ENCODE data around the gene CD247. TPM values are rescaled to one million over a fixed set of nuclear protein-coding genes. Genes with fewer than 3 reads are reported as not detected.
"Not testable (repeated sequence)": the region's sequence is repeated elsewhere in the genome, so short reads cannot be mapped to it uniquely, and the experiment has no call there.

The CD247 gene
- total RNA-seq, 1 donor from 2014 or later: 8.9 TPM

DNA sequence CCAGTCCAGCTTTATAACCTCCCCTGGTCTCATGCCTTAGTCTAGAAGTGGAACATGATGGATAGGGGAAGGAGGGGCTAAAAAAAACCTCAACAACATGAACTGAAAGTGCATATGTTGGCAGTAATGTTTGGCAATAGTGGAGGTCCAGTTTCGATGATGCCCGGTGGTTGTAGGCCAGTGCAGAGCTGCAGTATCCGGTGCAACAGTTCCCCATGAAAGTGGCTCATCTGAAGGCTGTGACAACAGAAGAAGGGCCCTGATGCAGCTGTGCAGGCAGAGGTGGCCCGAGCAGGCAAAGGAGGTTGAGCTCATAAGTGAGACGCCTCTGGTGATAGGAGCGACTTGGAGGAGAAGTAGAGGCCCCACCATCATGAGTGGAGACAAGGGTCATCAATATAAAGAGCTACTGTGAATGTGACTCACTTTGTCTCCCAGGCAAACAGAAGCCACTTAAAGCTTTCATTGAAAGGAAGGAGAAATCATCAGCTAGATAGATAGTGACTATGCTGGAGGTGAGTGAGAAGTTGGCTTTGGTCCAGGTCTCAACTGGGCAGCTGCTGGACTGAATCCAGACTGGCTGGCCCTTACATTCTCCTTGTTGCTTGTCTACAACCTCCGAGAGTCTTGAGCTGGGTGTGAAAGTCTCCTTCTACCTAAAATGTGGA is 45.4 kb upstream of the CD247 start:
- Histone ChIP-seq H3K27me3 (no peaks in the 10 kb centered on the region), H3K9me3 (no peaks in the 10 kb centered on the region), H3K36me3 (no peaks in the 10 kb centered on the region), H3K27ac (no peak overlapping the region), H3K4me3 (no peak overlapping the region), H3K4me1 (peaks cover 4% of the 10 kb centered on the region)
- DNase-seq (no peak), ATAC-seq (peak; percentile 82)
- TF ChIP-seq, protein P1, sequence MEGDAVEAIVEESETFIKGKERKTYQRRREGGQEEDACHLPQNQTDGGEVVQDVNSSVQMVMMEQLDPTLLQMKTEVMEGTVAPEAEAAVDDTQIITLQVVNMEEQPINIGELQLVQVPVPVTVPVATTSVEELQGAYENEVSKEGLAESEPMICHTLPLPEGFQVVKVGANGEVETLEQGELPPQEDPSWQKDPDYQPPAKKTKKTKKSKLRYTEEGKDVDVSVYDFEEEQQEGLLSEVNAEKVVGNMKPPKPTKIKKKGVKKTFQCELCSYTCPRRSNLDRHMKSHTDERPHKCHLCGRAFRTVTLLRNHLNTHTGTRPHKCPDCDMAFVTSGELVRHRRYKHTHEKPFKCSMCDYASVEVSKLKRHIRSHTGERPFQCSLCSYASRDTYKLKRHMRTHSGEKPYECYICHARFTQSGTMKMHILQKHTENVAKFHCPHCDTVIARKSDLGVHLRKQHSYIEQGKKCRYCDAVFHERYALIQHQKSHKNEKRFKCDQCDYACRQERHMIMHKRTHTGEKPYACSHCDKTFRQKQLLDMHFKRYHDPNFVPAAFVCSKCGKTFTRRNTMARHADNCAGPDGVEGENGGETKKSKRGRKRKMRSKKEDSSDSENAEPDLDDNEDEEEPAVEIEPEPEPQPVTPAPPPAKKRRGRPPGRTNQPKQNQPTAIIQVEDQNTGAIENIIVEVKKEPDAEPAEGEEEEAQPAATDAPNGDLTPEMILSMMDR (IDR thresholded peaks at IDR 0.05): no peak
- intact Hi-C loops (cut with DNase I): no loop called here

DNA sequence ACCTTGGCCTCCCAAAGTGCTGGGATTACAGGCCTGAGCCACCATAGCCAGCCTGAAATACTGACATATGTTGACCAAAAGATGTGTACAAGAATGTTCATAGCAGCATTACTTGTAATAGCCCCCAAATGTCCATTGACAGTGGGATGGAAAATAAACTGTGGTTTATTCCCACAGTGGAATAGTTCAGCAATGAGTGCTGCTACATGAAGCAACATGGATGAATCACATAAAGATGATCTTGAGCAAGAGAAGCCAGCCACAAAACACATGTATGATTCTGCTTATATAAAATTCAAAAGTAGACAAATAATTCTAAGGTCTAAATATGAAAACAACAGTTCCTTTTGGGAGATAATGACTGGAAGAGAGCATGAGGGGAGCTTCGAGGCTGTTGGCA is 44.4 kb upstream of the CD247 start:
- no peak for DNase-seq
- Histone ChIP-seq H3K4me3 (no peak overlapping the region), H3K9me3 (no peaks in the 10 kb centered on the region), H3K27ac (no peak overlapping the region), H3K27me3 (no peaks in the 10 kb centered on the region), H3K36me3 (no peaks in the 10 kb centered on the region), H3K4me1 (peaks cover 4% of the 10 kb centered on the region)
- ATAC-seq: no peak
- TF ChIP-seq, protein P1 (IDR thresholded peaks at IDR 0.05): no peak
- intact Hi-C loops (cut with DNase I): no loop called here

DNA sequence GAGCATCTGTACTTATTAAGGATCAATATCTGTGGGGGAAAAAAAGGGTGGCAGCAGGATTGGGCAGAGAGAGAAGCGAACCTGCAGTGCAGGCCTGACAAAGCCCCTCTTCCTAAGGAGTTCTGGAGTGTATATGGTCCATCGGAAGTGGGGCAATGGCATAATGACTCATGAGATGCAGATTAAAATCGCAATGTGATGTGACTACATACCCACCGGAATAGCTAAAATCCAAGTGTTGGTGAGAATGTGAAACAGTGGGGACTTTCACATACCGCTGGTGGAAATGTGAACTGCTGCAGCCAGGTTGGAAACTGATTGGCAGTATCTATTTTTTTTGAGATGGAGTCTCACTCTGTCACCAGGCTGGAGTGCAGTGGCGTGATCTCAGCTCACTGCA is 43.4 kb upstream of the CD247 start:
- H3K27ac ChIP-seq: no peak overlapping the region
- no peaks in the 10 kb centered on the region for H3K36me3 ChIP-seq
- ATAC-seq (no peak), DNase-seq (no peak)
- intact Hi-C loops (cut with DNase I): no loop called here
- H3K4me1 ChIP-seq: peaks cover 4% of the 10 kb centered on the region
- TF ChIP-seq, protein P1 (IDR thresholded peaks at IDR 0.05): no peak
- no peaks in the 10 kb centered on the region for H3K27me3 ChIP-seq
- H3K9me3 ChIP-seq: no peaks in the 10 kb centered on the region
- no peak overlapping the region for H3K4me3 ChIP-seq

DNA sequence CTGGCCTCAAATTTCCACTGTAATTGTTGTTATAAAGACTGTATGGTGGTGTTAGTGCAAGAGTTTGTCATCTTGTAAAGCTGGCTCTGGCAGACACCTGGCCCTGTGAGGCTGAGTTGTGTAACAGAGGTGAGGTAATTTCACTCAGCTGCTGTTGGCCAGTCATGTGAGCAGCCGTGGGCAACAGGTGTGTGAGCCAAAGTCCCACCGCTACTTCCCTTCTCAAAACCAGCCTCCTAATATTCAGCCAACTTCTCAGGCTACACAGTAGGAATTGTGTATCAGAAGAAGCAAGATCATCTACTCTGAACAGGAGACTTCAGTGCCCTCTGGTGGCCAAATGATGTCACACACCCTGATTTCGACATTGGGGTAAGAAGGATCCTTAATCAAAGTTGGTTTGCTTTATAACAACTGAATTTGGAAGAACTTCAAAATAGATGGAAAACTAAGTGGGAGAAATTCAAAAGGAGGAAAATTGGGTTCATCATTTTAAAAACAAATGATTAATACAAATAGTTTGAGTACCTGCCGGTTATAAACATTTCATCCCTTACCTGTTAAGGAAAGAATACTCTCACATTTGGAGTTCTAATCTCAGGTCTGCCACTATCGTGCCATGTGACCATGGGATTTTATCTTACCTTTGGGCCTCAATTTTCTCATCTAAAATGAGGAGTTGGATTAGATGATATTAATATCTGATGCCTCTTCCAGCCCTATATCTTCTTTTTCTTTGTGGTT is 37.8 kb upstream of the CD247 start:
- no peak overlapping the region for H3K27ac ChIP-seq
- no peaks in the 10 kb centered on the region for H3K9me3 ChIP-seq
- H3K4me3 ChIP-seq: no peak overlapping the region
- H3K27me3 ChIP-seq: no peaks in the 10 kb centered on the region
- H3K4me1 ChIP-seq: peaks cover 22% of the 10 kb centered on the region
- intact Hi-C loops (cut with DNase I): no loop called here
- no peaks in the 10 kb centered on the region for H3K36me3 ChIP-seq
- TF ChIP-seq, protein P1 (IDR thresholded peaks at IDR 0.05): peak; percentile 91
- DNase-seq (peak; percentile 75), ATAC-seq (peak; percentile 65)

DNA sequence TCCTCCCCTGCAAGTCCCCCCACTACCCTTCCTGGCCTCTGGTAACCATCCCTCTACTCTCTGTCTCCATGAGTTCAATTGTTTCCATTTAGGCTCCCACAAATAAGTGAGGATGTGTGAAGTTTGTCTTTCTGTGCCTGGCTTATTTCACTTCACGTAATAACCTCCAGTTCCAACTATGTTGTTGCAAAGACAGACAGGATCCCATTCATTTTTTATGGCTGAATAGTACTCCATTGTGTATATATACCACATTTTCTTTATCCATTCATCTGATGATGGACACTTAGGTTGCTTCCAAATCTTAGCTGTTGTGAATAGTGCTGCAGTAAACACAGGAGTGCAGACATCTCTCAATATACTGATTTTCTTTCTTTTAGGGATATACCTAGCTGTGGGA is 36.7 kb upstream of the CD247 start:
- H3K4me3 ChIP-seq; H3K9me3 ChIP-seq; DNase-seq; H3K36me3 ChIP-seq; intact Hi-C loops (cut with DNase I); H3K27ac ChIP-seq; ATAC-seq; H3K27me3 ChIP-seq: not testable (repeated sequence)
- peaks cover 22% of the 10 kb centered on the region for H3K4me1 ChIP-seq

DNA sequence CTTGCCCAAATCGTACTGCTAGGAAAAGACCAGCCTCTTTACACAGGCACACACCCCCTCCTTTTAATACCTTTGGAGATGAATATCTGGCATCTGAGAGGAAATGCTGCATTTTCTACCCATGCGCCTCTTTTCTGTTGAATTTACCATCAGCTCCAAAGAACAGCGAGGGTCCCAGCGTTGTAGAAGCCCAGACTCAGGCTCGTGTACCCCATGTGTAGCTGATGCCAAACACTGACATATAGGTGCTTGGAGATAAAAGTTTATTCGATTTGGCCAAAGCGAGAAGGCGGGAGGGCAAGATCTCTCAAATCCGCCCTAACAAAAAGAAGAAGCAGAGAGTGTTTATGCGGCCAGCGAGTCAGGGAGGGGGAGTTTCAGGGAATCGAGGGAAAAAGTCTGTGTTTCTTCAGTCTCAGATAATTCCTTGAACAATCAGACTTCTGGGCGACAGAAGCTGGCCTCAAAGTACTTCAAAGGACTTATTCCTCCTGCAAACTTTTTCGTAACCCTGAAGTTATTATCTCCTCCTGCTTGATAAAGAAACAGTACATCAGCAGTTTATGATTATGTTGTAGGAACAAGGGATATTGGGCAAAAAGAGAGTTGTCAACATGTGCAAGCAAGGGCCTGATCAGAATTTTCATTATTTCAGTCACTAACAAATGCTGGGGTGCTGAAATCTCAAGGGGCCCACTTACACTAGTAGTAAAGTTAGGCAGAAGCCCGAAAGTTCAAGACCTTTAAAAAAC is 35.9 kb upstream of the CD247 start:
- intact Hi-C loops (cut with DNase I): no loop called here
- no peaks in the 10 kb centered on the region for H3K27me3 ChIP-seq
- peaks cover 28% of the 10 kb centered on the region for H3K4me1 ChIP-seq
- H3K36me3 ChIP-seq: no peaks in the 10 kb centered on the region
- no peaks in the 10 kb centered on the region for H3K9me3 ChIP-seq
- DNase-seq (no peak), ATAC-seq (no peak)
- TF ChIP-seq, protein P1 (IDR thresholded peaks at IDR 0.05): no peak
- H3K4me3 ChIP-seq: peak overlapping the region; percentile 84
- peak overlapping the region; percentile 89 for H3K27ac ChIP-seq
